ENCODE measurements around the gene PARD3. TPM values are rescaled to one million over a fixed set of nuclear protein-coding genes. Genes with fewer than 3 reads are reported as not detected.

The PARD3 gene
- total and polyA plus RNA-seq, 2 donors (not counting 3 experiments of a cell fraction or from before 2014, with no cell fraction given), result 7.3 to 24.1 TPM

DNA sequence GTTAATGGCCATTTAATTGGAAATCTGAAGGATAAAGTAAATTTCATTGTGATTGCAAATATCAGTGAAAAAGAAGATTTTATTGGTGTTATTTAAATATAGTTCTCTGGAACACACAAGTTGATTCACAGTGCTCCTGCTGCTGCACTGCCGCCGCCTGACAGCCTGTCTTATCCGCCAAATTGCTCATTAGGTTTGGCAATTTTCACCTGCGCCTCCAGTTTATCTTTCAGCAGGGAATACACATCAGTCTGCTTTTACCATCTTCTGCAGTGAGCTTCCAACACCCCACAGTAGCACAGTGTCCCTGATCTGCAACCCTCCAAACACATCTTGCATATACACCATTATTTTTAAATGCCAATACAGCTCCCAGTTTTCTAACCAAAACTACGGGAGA, 308.3 kb downstream of the PARD3 start:
- no TSS peak for BruUV-seq (replicated peaks)
- H3K9me1 ChIP-seq (replicated peaks; ENCODE audit: control insufficient read depth, extremely low read depth, insufficient read depth, low read length), result peaks cover 3% of the 10 kb centered on the region
- no peak overlapping the region for H3K27ac ChIP-seq (ENCODE audit: insufficient read depth, low read depth, low read length)
- DNase-seq (ENCODE audit: low read depth, low spot score) (no peak), FAIRE-seq (no peak)
- H3K4me1 ChIP-seq (ENCODE audit: control insufficient read depth, extremely low read depth, insufficient read depth, low read length), result no peaks in the 10 kb centered on the region
- TF ChIP-seq, protein P1, sequence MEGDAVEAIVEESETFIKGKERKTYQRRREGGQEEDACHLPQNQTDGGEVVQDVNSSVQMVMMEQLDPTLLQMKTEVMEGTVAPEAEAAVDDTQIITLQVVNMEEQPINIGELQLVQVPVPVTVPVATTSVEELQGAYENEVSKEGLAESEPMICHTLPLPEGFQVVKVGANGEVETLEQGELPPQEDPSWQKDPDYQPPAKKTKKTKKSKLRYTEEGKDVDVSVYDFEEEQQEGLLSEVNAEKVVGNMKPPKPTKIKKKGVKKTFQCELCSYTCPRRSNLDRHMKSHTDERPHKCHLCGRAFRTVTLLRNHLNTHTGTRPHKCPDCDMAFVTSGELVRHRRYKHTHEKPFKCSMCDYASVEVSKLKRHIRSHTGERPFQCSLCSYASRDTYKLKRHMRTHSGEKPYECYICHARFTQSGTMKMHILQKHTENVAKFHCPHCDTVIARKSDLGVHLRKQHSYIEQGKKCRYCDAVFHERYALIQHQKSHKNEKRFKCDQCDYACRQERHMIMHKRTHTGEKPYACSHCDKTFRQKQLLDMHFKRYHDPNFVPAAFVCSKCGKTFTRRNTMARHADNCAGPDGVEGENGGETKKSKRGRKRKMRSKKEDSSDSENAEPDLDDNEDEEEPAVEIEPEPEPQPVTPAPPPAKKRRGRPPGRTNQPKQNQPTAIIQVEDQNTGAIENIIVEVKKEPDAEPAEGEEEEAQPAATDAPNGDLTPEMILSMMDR (IDR thresholded peaks at IDR 0.05; ENCODE audit: extremely low read depth in 1 of 2, insufficient read depth in 1 of 2, low read depth in 1 of 2, low read length in 2 of 2), result no peak
- no peaks in the 10 kb centered on the region for H3K36me3 ChIP-seq (ENCODE audit: control insufficient read depth in 2 of 2, extremely low read depth in 1 of 2, insufficient read depth in 2 of 2, low read length in 2 of 2)
- H3K4me3 ChIP-seq (replicated peaks in 1 of 3; ENCODE audit: insufficient read depth in 1 of 3, low read depth in 1 of 3, low read length in 3 of 3), result no peak overlapping the region
- intact Hi-C loops (cut with micrococcal nuclease) (no loop called here), dilution Hi-C loops (cut with MboI; ENCODE audit: extremely low pct_ligation_motif_present, low sequenced_read_pairs) (no loop called here)
- H4K20me1 ChIP-seq (replicated peaks; ENCODE audit: control insufficient read depth, extremely low read depth, insufficient read depth, low read length), result no peaks in the 10 kb centered on the region
- ChIA-PET CTCF (no interaction called here), POLR2A (no interaction called here)
- no peaks in the 10 kb centered on the region for H3K9me3 ChIP-seq (replicated peaks; ENCODE audit: control insufficient read depth, insufficient read depth, low read length)
- no peak overlapping the region for H3K4me2 ChIP-seq (ENCODE audit: insufficient read depth, low read length)
- no peaks in the 10 kb centered on the region for H3K27me3 ChIP-seq (ENCODE audit: control insufficient read depth in 2 of 2, insufficient read depth in 2 of 2, low read length in 2 of 2)
- H3K9ac ChIP-seq (replicated peaks; ENCODE audit: extremely low read depth, insufficient read depth, low read length), result no peak overlapping the region
- no peak overlapping the region for H2AFZ ChIP-seq (ENCODE audit: low read depth, low read length)
- H3K79me2 ChIP-seq (ENCODE audit: control insufficient read depth, insufficient read depth, low read length), result no peaks in the 10 kb centered on the region

DNA sequence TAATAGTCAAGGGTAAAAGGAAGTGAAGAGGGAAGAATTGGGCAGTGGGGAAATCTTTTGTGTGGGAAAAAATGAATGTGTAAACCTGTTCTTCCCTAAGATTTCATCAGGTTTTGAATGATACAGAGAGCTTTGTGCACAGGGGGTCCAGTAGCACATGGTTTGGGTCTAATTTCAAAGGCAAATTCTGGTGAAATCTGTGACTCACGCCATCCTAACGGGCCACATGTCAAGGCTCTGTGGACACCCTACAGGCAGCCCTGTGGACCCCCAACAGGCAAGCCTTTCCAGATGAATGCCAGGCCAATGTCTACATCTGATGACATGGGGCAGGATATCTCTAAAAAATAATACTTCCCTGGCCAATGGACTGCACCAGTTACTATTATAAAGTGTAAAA, 309.8 kb downstream of the PARD3 start:
- Histone ChIP-seq H3K9me1 (replicated peaks; ENCODE audit: control insufficient read depth, extremely low read depth, insufficient read depth, low read length) (peaks cover 3% of the 10 kb centered on the region), H3K9ac (replicated peaks; ENCODE audit: extremely low read depth, insufficient read depth, low read length) (no peak overlapping the region), H4K20me1 (replicated peaks; ENCODE audit: control insufficient read depth, extremely low read depth, insufficient read depth, low read length) (no peaks in the 10 kb centered on the region), H2AFZ (ENCODE audit: low read depth, low read length) (no peak overlapping the region), H3K27ac (ENCODE audit: insufficient read depth, low read depth, low read length) (no peak overlapping the region), H3K4me1 (ENCODE audit: control insufficient read depth, extremely low read depth, insufficient read depth, low read length) (no peaks in the 10 kb centered on the region), H3K36me3 (ENCODE audit: control insufficient read depth in 2 of 2, extremely low read depth in 1 of 2, insufficient read depth in 2 of 2, low read length in 2 of 2) (no peaks in the 10 kb centered on the region), H3K4me2 (ENCODE audit: insufficient read depth, low read length) (no peak overlapping the region), H3K9me3 (replicated peaks; ENCODE audit: control insufficient read depth, insufficient read depth, low read length) (no peaks in the 10 kb centered on the region), H3K4me3 (replicated peaks in 1 of 3; ENCODE audit: insufficient read depth in 1 of 3, low read depth in 1 of 3, low read length in 3 of 3) (no peak overlapping the region), H3K79me2 (ENCODE audit: control insufficient read depth, insufficient read depth, low read length) (no peaks in the 10 kb centered on the region), H3K27me3 (ENCODE audit: control insufficient read depth in 2 of 2, insufficient read depth in 2 of 2, low read length in 2 of 2) (no peaks in the 10 kb centered on the region)
- intact Hi-C loops (cut with micrococcal nuclease), result no loop called here
- TF ChIP-seq JUN (IDR thresholded peaks at IDR 0.05; ENCODE audit: borderline replicate concordance, insufficient read depth, insufficient read length, low read depth) (no peak), EZH2 (IDR thresholded peaks at IDR 0.05; ENCODE audit: borderline replicate concordance, low read depth, low read length, severe bottlenecking) (no peak), MYC (IDR thresholded peaks at IDR 0.05; ENCODE audit: low read depth, low read length) (no peak), POLR2A (IDR thresholded peaks at IDR 0.05; ENCODE audit: low read depth, low read length) (no peak), FOS (IDR thresholded peaks at IDR 0.05; ENCODE audit: borderline replicate concordance, insufficient read depth, low read length) (no peak), GATA2 (IDR thresholded peaks at IDR 0.05; ENCODE audit: insufficient read depth, insufficient read length, low read depth, low read length) (no peak), POLR2AphosphoS5 (IDR thresholded peaks at IDR 0.05; ENCODE audit: insufficient read depth, low read depth, low read length) (no peak)
- TF ChIP-seq, protein P1 (IDR thresholded peaks at IDR 0.05; ENCODE audit: extremely low read depth in 1 of 2, insufficient read depth in 1 of 2, low read depth in 1 of 2, low read length in 2 of 2), result no peak
- TF ChIP-seq, protein P2, sequence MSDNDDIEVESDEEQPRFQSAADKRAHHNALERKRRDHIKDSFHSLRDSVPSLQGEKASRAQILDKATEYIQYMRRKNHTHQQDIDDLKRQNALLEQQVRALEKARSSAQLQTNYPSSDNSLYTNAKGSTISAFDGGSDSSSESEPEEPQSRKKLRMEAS (IDR thresholded peaks at IDR 0.05; ENCODE audit: insufficient read depth, insufficient read length), result no peak
- no peak for FAIRE-seq
- no TSS peak for BruUV-seq (replicated peaks)
- dilution Hi-C loops (cut with MboI; ENCODE audit: extremely low pct_ligation_motif_present, low sequenced_read_pairs), result no loop called here
- POLR2A ChIA-PET, result no interaction called here
- no peak for DNase-seq (ENCODE audit: low read depth, low spot score)
- CTCF ChIA-PET, result no interaction called here
